Testis (tissue), 3 donors: Measurements from ENCODE around the gene OSM. TPM values are rescaled to one million over a fixed set of nuclear protein-coding genes. Genes with fewer than 3 reads are reported as not detected.

ENCODE experiments used
- DNase-seq: peaks from one replicate; pipeline ENCODE4 v3.0.0-alpha.2; 2019
- H3K27ac ChIP-seq, 2 donors: fragments of 200-600 bp; sonication (generic); one replicate each; pipeline ENCODE4 v1.5.1; 2019
- H3K27me3 ChIP-seq: fragments of 200-600 bp; sonication (generic); one replicate; pipeline ENCODE4 v1.5.1; 2019
- H3K36me3 ChIP-seq: fragments of 200-600 bp; sonication (generic); one replicate; pipeline ENCODE4 v1.5.1; 2017; ENCODE audit warnings: low read depth; ENCODE audit errors: missing control alignments
- H3K4me1 ChIP-seq: fragments of 200-600 bp; sonication (generic); one replicate; pipeline ENCODE4 v1.5.1; 2019
- H3K4me3 ChIP-seq, 2 donors: fragments of 200-600 bp; sonication (generic); one replicate each; pipeline ENCODE4 v1.5.1; 2017 to 2019
- H3K9me3 ChIP-seq: fragments of 200-600 bp; sonication (generic); one replicate; pipeline ENCODE4 v1.5.1; 2017
- CTCF ChIP-seq, 3 experiments: fragments of 450-650 bp in 2 of 3; fragments of 200-600 bp in 1 of 3; sonication (generic) in 1 of 3; IDR thresholded peaks; one replicate each; pipeline ENCODE4 v1.5.1; 2016 to 2019; ENCODE audit warnings: antibody characterized with exemption in 3 of 3, mild to moderate bottlenecking in 2 of 3, moderate library complexity in 1 of 3
- POLR2A ChIP-seq: fragments of 450-650 bp; IDR thresholded peaks from one replicate; pipeline ENCODE4 v1.6.1; 2017; ENCODE audit warnings: antibody characterized with exemption, mild to moderate bottlenecking, moderate library complexity
- WGBS, 2 donors: methylation state at CpG; one replicate each; pipeline ENCODE4 v1.1.5; 2018; 5-methylcytosine and 5-hydroxymethylcytosine counted together
- intact Hi-C: fragments of 100-400 bp; cut with DNase I; formaldehyde crosslinking; loops from one replicate; pipeline ENCODE4 v1.15.1; 2023; ENCODE audit warnings: low total_unique reads
- polyA plus RNA-seq: library from polyadenylated mRNA; stranded (reverse); fragments of 350-450 nt; fragmentation: Illumina TruSeq; extraction: RNeasy Lipid Tissue Mini Kit (QIAGEN cat#74804); gene quantifications from one replicate; pipeline ENCODE4 v1.2.3, GENCODE V29; 2014; ENCODE audit warnings: low read depth, low replicate concordance; ENCODE audit not compliant: insufficient read depth
- total RNA-seq, 2 donors: library from RNA; depleted of rRNA; stranded (reverse); fragments of >200 nt; gene quantifications; one replicate each; pipeline ENCODE4 v1.2.3, GENCODE V29; 2016

Gene OSM
- total and polyA plus RNA-seq, 3 donors from 2014 or later, result 0.69 to 1.6 TPM; not detected in 1

- no peak overlapping the region for H3K4me3 ChIP-seq
- peaks cover 14% of the 10 kb centered on the region for H3K4me1 ChIP-seq
- TF ChIP-seq CTCF (IDR thresholded peaks at IDR 0.05), result no peak
- TF ChIP-seq POLR2A, result no peak
- H3K9me3 ChIP-seq, result no peaks in the 10 kb centered on the region
- WGBS, 2 donors, result 51 to 57% methylated on average over 10 to 17 of the region's 17 CpGs
- no peaks in the 10 kb centered on the region for H3K27me3 ChIP-seq
- H3K27ac ChIP-seq, result no peak overlapping the region
- intact Hi-C loops, result no loop called here
- DNase-seq, result no peak
- no peaks in the 10 kb centered on the region for H3K36me3 ChIP-seq
Measured at GRCh38 chr22:30232716-30233218, 33.9 kb downstream of the OSM start.

- intact Hi-C loops, result no loop called here
- DNase-seq, result no peak
- no peaks in the 10 kb centered on the region for H3K36me3 ChIP-seq
- H3K4me1 ChIP-seq, result peaks cover 23% of the 10 kb centered on the region
- H3K9me3 ChIP-seq, result no peaks in the 10 kb centered on the region
- WGBS, 2 donors, result 71 to 80% methylated on average over 9 of the region's 9 CpGs
- H3K27me3 ChIP-seq, result no peaks in the 10 kb centered on the region
- no peak overlapping the region for H3K4me3 ChIP-seq
- H3K27ac ChIP-seq, result no peak overlapping the region
- TF ChIP-seq CTCF (IDR thresholded peaks at IDR 0.05) (no peak), POLR2A (no peak)
Measured at GRCh38 chr22:30230787-30231461, 35.7 kb downstream of the OSM start.

GRCh38 chr22:30230330-30230729 lies 36.3 kb downstream of the OSM start:
- Histone ChIP-seq H3K27ac (no peak overlapping the region), H3K36me3 (no peaks in the 10 kb centered on the region), H3K9me3 (no peaks in the 10 kb centered on the region), H3K4me3 (no peak overlapping the region), H3K27me3 (no peaks in the 10 kb centered on the region), H3K4me1 (peaks cover 18% of the 10 kb centered on the region)
- DNase-seq, result no peak
- WGBS, 2 donors, result 96 to 98% methylated on average over 3 of the region's 3 CpGs
- intact Hi-C loops, result no loop called here
- TF ChIP-seq POLR2A, result no peak
- no peak for TF ChIP-seq CTCF (IDR thresholded peaks at IDR 0.05)

- no peaks in the 10 kb centered on the region for H3K36me3 ChIP-seq
- intact Hi-C loops, result no loop called here
- no peak for DNase-seq
- no peak overlapping the region for H3K4me3 ChIP-seq
- no peaks in the 10 kb centered on the region for H3K9me3 ChIP-seq
- WGBS, 2 donors, result 78 to 84% methylated on average over 12 to 21 of the region's 21 CpGs
- TF ChIP-seq CTCF (IDR thresholded peaks at IDR 0.05) (no peak), POLR2A (no peak)
- no peak overlapping the region for H3K27ac ChIP-seq
- H3K4me1 ChIP-seq, result peaks cover 9% of the 10 kb centered on the region
- no peaks in the 10 kb centered on the region for H3K27me3 ChIP-seq
Measured at GRCh38 chr22:30228509-30229359, 37.9 kb downstream of the OSM start.
